ENCODE data around the gene CLDN8.

- TF ChIP-seq EZH2 (IDR thresholded peaks at IDR 0.05; ENCODE audit: low read length) (no peak), CTCF (optimal IDR thresholded peaks at IDR 0.05 in 1 of 3, IDR thresholded peaks at IDR 0.05 in 1 of 3, conservative IDR thresholded peaks at IDR 0.05 in 1 of 3; ENCODE audit: extremely low read depth in 1 of 3, insufficient read depth in 2 of 3, low read length in 3 of 3) (no peak)
These were observed 18.2 kb upstream of the CLDN8 start for GRCh38 chr21:30234050-30234449.

Data from keratinocyte (primary cell).